Mammary epithelial cell (primary cell): Measurements from ENCODE around the gene SART1.
A peak's percentile ranks its signal among the peaks of the same experiment; 100 is the strongest.

Source experiments
- CTCF ChIP-seq, 2 donors: IDR thresholded peaks in 1 of 2; conservative IDR thresholded peaks in 1 of 2; 2 replicates each; pipeline ENCODE4 v1.5.1; 2011 to 2012; ENCODE audit warnings: inconsistent platforms in 2 of 2, low read length in 2 of 2, mild to moderate bottlenecking in 2 of 2, control low read depth in 1 of 2, low read depth in 1 of 2; ENCODE audit not compliant: insufficient read depth in 1 of 2; ENCODE audit errors: extremely low read depth in 1 of 2
- EZH2 ChIP-seq: IDR thresholded peaks from 2 replicates; pipeline ENCODE4 v1.6.1; 2012; ENCODE audit warnings: low read length, inconsistent platforms, borderline replicate concordance

- TF ChIP-seq CTCF (conservative IDR thresholded peaks at IDR 0.05 in 1 of 2, IDR thresholded peaks at IDR 0.05 in 1 of 2; ENCODE audit: extremely low read depth in 1 of 2, insufficient read depth in 1 of 2, low read depth in 1 of 2, low read length in 2 of 2) (peak; percentile 79 to 92), EZH2 (no peak)
Measured at GRCh38 chr11:66022401-66023185, 61.1 kb downstream of the SART1 start.
